ENCODE measurements around the gene DPEP3. TPM values are rescaled to one million over a fixed set of nuclear protein-coding genes. Genes with fewer than 3 reads are reported as not detected.

Gene DPEP3
- total RNA-seq, 4 donors from 2014 or later: not detected

DNA sequence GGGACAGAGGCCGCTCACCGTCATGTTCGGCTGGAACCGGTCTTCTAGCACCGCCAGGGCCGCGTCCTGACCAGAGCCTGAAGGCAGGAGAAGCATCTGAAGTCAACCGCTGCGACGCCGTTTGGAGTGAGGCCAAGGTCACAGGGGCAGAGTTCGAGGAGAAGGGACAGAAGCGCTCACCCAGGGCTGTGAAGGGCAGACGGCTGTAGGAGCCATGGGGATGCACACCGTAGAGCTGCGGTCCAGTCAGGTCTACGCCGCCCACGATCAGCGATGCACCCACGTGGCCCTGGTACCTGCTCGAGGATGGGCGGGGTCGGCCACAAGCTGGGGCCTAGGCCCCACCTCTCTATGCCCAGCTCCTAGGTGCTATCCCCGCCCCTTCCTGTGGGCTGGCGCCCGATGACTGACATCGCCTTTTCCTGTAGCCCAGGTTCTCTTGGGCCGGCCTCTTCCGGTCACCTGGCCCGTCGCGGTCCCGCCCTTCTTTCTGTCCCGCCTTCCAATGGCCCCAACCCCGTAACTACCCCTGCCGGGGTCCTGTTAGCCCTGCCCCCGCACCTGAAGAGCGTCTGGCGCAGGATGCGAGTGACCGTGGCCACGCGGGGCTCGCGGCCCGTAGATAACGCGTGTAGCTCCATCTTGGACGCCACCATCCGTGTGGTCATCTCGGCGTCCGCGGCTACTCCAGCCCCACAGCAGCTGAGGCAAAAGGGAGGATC lies 44.7 kb downstream of the DPEP3 start:
- peak in 2 of 4 donors; percentile 17 to 75 for TF ChIP-seq POLR2A (IDR thresholded peaks at IDR 0.05)
- TF ChIP-seq, protein P1, sequence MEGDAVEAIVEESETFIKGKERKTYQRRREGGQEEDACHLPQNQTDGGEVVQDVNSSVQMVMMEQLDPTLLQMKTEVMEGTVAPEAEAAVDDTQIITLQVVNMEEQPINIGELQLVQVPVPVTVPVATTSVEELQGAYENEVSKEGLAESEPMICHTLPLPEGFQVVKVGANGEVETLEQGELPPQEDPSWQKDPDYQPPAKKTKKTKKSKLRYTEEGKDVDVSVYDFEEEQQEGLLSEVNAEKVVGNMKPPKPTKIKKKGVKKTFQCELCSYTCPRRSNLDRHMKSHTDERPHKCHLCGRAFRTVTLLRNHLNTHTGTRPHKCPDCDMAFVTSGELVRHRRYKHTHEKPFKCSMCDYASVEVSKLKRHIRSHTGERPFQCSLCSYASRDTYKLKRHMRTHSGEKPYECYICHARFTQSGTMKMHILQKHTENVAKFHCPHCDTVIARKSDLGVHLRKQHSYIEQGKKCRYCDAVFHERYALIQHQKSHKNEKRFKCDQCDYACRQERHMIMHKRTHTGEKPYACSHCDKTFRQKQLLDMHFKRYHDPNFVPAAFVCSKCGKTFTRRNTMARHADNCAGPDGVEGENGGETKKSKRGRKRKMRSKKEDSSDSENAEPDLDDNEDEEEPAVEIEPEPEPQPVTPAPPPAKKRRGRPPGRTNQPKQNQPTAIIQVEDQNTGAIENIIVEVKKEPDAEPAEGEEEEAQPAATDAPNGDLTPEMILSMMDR (IDR thresholded peaks at IDR 0.05): peak in 2 of 6 experiments; percentile 13 to 18
- Histone ChIP-seq H3K4me1 (peaks cover 15 to 41% (median 22%) of the 10 kb centered on the region in 3 donors), H3K9me3 (no peaks in the 10 kb centered on the region), H3K36me3 (peaks cover 0 to 46% (median 0%) of the 10 kb centered on the region in 3 donors), H3K4me3 (peak overlapping the region; percentile 69 to 91 (median 86)), H3K27ac (peak overlapping the region; percentile 92 to 97 (median 96)), H3K27me3 (no peaks in the 10 kb centered on the region)
- 0% methylated on average over 8 of the region's 55 CpGs; no CpG with 5 or more reads in 1 of the 2 donors for WGBS, 2 donors
- peak; percentile 81 for DNase-seq
- intact Hi-C loops (cut with DNase I): no loop called here

DNA sequence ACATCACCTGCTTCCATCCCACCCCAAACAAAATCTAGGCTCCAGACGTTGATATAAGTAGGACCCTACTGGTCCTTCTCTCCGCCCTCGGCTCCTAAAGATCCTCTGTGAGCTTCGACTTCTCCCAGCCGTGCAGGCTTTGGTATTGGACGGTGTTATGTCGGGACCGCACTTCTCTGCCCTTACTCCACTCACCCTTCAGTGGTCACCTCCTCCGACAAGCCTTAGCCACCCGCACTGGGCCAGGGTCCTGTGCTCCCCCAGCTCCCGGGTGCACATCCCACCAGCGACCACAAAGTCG lies 45.2 kb downstream of the DPEP3 start:
- 22 to 29% methylated on average over 9 to 10 of the region's 13 CpGs for WGBS, 2 donors
- TF ChIP-seq POLR2A (IDR thresholded peaks at IDR 0.05): no peak
- peak overlapping the region; percentile 92 to 97 (median 96) for H3K27ac ChIP-seq
- intact Hi-C loops (cut with DNase I): no loop called here
- H3K36me3 ChIP-seq: peaks cover 0 to 47% (median 3%) of the 10 kb centered on the region in 3 donors
- peaks cover 15 to 39% (median 22%) of the 10 kb centered on the region in 3 donors for H3K4me1 ChIP-seq
- peak overlapping the region; percentile 69 to 91 (median 86) for H3K4me3 ChIP-seq
- no peaks in the 10 kb centered on the region for H3K27me3 ChIP-seq
- H3K9me3 ChIP-seq: no peaks in the 10 kb centered on the region
- no peak for DNase-seq

DNA sequence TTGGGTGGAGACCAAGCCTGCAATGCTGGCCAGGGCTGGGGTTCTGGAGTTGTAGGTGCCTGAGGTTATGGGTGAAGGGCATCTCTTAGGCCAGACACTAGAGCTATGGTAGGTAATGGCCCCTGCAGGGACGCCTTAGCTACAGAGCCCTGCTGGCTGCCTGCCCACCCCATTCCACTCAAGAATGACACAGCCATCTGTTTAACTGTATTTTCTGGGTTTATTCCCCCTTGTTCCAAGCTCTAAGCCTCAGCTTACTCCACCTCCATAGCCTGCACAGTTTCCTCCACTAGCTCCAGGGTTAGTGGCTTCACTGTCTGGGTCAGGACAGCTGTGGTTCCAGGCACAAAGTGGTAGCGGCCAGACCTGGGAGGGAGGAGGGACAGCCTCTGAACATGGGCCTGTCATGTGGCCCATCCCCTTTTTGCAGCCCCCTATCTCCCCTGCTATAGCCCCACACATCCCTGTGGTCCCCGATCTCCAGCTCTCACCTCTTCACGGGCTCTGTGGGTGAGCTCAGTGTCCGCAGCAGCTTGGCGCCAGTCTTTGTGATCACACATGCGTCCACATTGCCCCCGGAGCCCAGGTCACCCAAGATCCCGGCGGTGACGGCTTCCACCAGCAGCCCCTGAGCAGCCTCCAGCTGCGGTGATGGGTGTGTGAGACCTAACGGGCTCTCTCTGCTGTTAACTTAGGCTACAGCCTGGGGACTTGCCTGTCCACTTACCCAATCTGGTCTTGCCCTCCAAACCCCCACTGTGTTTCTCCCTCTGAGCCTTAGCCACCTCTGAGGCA lies 45.8 kb downstream of the DPEP3 start:
- 48 to 72% methylated on average over 6 to 12 of the region's 13 CpGs for WGBS, 2 donors
- Histone ChIP-seq H3K4me1 (peaks cover 15 to 33% (median 22%) of the 10 kb centered on the region in 3 donors), H3K27me3 (no peaks in the 10 kb centered on the region), H3K36me3 (peaks cover 0 to 47% (median 4%) of the 10 kb centered on the region in 3 donors), H3K9me3 (no peaks in the 10 kb centered on the region), H3K27ac (peak overlapping the region in 3 of 4 donors; percentile 92 to 96 (median 96)), H3K4me3 (peak overlapping the region in 3 of 4 donors; percentile 83 to 91 (median 88))
- no peak for DNase-seq
- intact Hi-C loops (cut with DNase I): no loop called here
- no peak for TF ChIP-seq POLR2A (IDR thresholded peaks at IDR 0.05)
- TF ChIP-seq, protein P1 (IDR thresholded peaks at IDR 0.05): no peak

GRCh38 chr16:67933805-67934204 lies 46.5 kb downstream of the DPEP3 start:
- Histone ChIP-seq H3K4me3 (no peak overlapping the region), H3K4me1 (peaks cover 15 to 32% (median 22%) of the 10 kb centered on the region in 3 donors), H3K36me3 (peaks cover 0 to 53% (median 4%) of the 10 kb centered on the region in 3 donors), H3K27me3 (no peaks in the 10 kb centered on the region), H3K9me3 (no peaks in the 10 kb centered on the region), H3K27ac (no peak overlapping the region)
- intact Hi-C loops (cut with DNase I): no loop called here
- no peak for DNase-seq
- 29 to 69% methylated on average over 5 to 6 of the region's 7 CpGs for WGBS, 2 donors
- TF ChIP-seq POLR2A (IDR thresholded peaks at IDR 0.05): no peak
- TF ChIP-seq, protein P1 (IDR thresholded peaks at IDR 0.05): no peak

- WGBS, 2 donors: 70 to 100% methylated on average over 2 to 3 of the region's 4 CpGs
- Histone ChIP-seq H3K27me3 (no peaks in the 10 kb centered on the region), H3K27ac (no peak overlapping the region), H3K9me3 (no peaks in the 10 kb centered on the region), H3K4me1 (peaks cover 15 to 33% (median 19%) of the 10 kb centered on the region in 3 donors), H3K4me3 (no peak overlapping the region), H3K36me3 (peaks cover 4 to 67% (median 12%) of the 10 kb centered on the region in 3 donors)
- intact Hi-C loops (cut with DNase I): no loop called here
- TF ChIP-seq POLR2A (IDR thresholded peaks at IDR 0.05): no peak
- TF ChIP-seq, protein P1 (IDR thresholded peaks at IDR 0.05): no peak
- DNase-seq: no peak
Observed at GRCh38 chr16:67932462-67932840, 47.8 kb downstream of the DPEP3 start.

All from esophagus squamous epithelium (tissue), 5 donors.